ENCODE measurements around the gene PTPRZ1. TPM values are rescaled to one million over a fixed set of nuclear protein-coding genes. Genes with fewer than 3 reads are reported as not detected.

The PTPRZ1 gene
- total RNA-seq, 4 donors from 2014 or later = 0.16 TPM; not detected in 3

- intact Hi-C loops (cut with DNase I; ENCODE audit: low total_unique reads) = no loop called here
- Histone ChIP-seq H3K27me3 (no peaks in the 10 kb centered on the region), H3K4me3 (no peak overlapping the region), H3K27ac (no peak overlapping the region), H3K9me3 (no peaks in the 10 kb centered on the region), H3K36me3 (no peaks in the 10 kb centered on the region), H3K4me1 (no peaks in the 10 kb centered on the region)
- no peak for DNase-seq
- TF ChIP-seq CTCF (IDR thresholded peaks at IDR 0.05 in 4 of 5, conservative IDR thresholded peaks at IDR 0.05 in 1 of 5) = no peak
- TF ChIP-seq POLR2A (IDR thresholded peaks at IDR 0.05) = no peak
- no peak for ATAC-seq
- in situ Hi-C loops (cut with MboI; ENCODE audit: low sequenced_read_pairs in 4 of 4) = no loop called here
Observed at GRCh38 chr7:122064971-122065370, 192.0 kb downstream of the PTPRZ1 start.

- intact Hi-C loops (cut with DNase I; ENCODE audit: low total_unique reads) = no loop called here
- in situ Hi-C loops (cut with MboI; ENCODE audit: low sequenced_read_pairs in 4 of 4) = no loop called here
Observed at GRCh38 chr7:122067077-122067476, 194.1 kb downstream of the PTPRZ1 start.

GRCh38 chr7:122068046-122068445, 195.1 kb downstream of the PTPRZ1 start:
- Histone ChIP-seq H3K27me3 (no peaks in the 10 kb centered on the region), H3K9me3 (no peaks in the 10 kb centered on the region), H3K27ac (no peak overlapping the region), H3K4me1 (no peaks in the 10 kb centered on the region), H3K4me3 (no peak overlapping the region), H3K36me3 (no peaks in the 10 kb centered on the region)
- ATAC-seq (no peak), DNase-seq (no peak)
- no peak for TF ChIP-seq POLR2A (IDR thresholded peaks at IDR 0.05)
- TF ChIP-seq CTCF (IDR thresholded peaks at IDR 0.05 in 4 of 5, conservative IDR thresholded peaks at IDR 0.05 in 1 of 5) = no peak
- in situ Hi-C loops (cut with MboI; ENCODE audit: low sequenced_read_pairs in 4 of 4) = no loop called here
- intact Hi-C loops (cut with DNase I; ENCODE audit: low total_unique reads) = no loop called here

More at GRCh38 chr7:122067077-122067476, 194.1 kb downstream of the PTPRZ1 start:
- H3K27me3 ChIP-seq = no peaks in the 10 kb centered on the region
- ATAC-seq = no peak
- no peaks in the 10 kb centered on the region for H3K4me1 ChIP-seq
- H3K4me3 ChIP-seq = no peak overlapping the region
- no peak overlapping the region for H3K27ac ChIP-seq
- H3K36me3 ChIP-seq = no peaks in the 10 kb centered on the region
- H3K9me3 ChIP-seq = no peaks in the 10 kb centered on the region
- no peak for DNase-seq
- TF ChIP-seq CTCF (IDR thresholded peaks at IDR 0.05 in 4 of 5, conservative IDR thresholded peaks at IDR 0.05 in 1 of 5) (no peak), POLR2A (IDR thresholded peaks at IDR 0.05) (no peak)

- H3K27ac ChIP-seq = no peak overlapping the region
- H3K36me3 ChIP-seq = no peaks in the 10 kb centered on the region
- no peaks in the 10 kb centered on the region for H3K4me1 ChIP-seq
- ATAC-seq (no peak), DNase-seq (no peak)
- H3K27me3 ChIP-seq = no peaks in the 10 kb centered on the region
- intact Hi-C loops (cut with DNase I; ENCODE audit: low total_unique reads) = no loop called here
- H3K9me3 ChIP-seq = no peaks in the 10 kb centered on the region
- TF ChIP-seq POLR2A (IDR thresholded peaks at IDR 0.05) = no peak
- no peak for TF ChIP-seq CTCF (IDR thresholded peaks at IDR 0.05 in 4 of 5, conservative IDR thresholded peaks at IDR 0.05 in 1 of 5)
- no peak overlapping the region for H3K4me3 ChIP-seq
- in situ Hi-C loops (cut with MboI; ENCODE audit: low sequenced_read_pairs in 4 of 4) = no loop called here
Observed at GRCh38 chr7:122068999-122069398, 196.0 kb downstream of the PTPRZ1 start.

GRCh38 chr7:122070062-122070461, 197.1 kb downstream of the PTPRZ1 start:
- no peak for TF ChIP-seq CTCF (IDR thresholded peaks at IDR 0.05 in 4 of 5, conservative IDR thresholded peaks at IDR 0.05 in 1 of 5)
- TF ChIP-seq POLR2A (IDR thresholded peaks at IDR 0.05) = no peak

More at GRCh38 chr7:122070062-122070461, 197.1 kb downstream of the PTPRZ1 start:
- Histone ChIP-seq H3K27me3 (no peaks in the 10 kb centered on the region), H3K9me3 (no peaks in the 10 kb centered on the region), H3K4me1 (no peaks in the 10 kb centered on the region), H3K36me3 (no peaks in the 10 kb centered on the region), H3K27ac (no peak overlapping the region), H3K4me3 (no peak overlapping the region)
- ATAC-seq (no peak), DNase-seq (no peak)
- intact Hi-C loops (cut with DNase I; ENCODE audit: low total_unique reads) (no loop called here), in situ Hi-C loops (cut with MboI; ENCODE audit: low sequenced_read_pairs in 4 of 4) (no loop called here)
